Measurements from ENCODE around the gene SOAT1.

The SOAT1 gene

GRCh38 chr1:179329862-179330261 lies 36.3 kb downstream of the SOAT1 start:
- no peak overlapping the region for H3K27ac ChIP-seq
- TF ChIP-seq ZFX (IDR thresholded peaks at IDR 0.05) (no peak), CTCF (conservative IDR thresholded peaks at IDR 0.05) (no peak)

DNA sequence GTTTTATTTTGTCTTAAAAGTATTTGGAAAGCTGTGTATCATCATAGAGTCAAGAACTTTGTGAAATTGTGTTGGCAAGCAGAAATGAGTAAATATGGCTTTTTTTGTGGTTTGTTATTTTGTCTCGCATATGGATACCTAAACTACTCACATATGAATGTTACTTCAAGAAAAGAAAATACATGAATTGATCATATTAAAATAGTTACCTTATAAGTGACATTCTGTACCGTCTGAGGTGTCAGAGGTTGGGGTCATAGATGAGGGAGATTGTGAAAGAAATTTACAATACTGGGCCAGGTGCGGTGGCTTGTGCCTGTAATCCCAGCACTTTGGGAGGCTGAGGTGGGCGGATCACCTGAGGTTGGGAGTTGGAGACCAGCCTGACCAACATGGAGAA lies 40.8 kb downstream of the SOAT1 start:
- H3K27ac ChIP-seq: no peak overlapping the region
- TF ChIP-seq CTCF (conservative IDR thresholded peaks at IDR 0.05) (no peak), ZFX (IDR thresholded peaks at IDR 0.05) (no peak)

- H3K27ac ChIP-seq: no peak overlapping the region
- TF ChIP-seq CTCF (conservative IDR thresholded peaks at IDR 0.05): no peak
- no peak for TF ChIP-seq ZFX (IDR thresholded peaks at IDR 0.05)
These were observed 43.7 kb downstream of the SOAT1 start for GRCh38 chr1:179337288-179337687.

DNA sequence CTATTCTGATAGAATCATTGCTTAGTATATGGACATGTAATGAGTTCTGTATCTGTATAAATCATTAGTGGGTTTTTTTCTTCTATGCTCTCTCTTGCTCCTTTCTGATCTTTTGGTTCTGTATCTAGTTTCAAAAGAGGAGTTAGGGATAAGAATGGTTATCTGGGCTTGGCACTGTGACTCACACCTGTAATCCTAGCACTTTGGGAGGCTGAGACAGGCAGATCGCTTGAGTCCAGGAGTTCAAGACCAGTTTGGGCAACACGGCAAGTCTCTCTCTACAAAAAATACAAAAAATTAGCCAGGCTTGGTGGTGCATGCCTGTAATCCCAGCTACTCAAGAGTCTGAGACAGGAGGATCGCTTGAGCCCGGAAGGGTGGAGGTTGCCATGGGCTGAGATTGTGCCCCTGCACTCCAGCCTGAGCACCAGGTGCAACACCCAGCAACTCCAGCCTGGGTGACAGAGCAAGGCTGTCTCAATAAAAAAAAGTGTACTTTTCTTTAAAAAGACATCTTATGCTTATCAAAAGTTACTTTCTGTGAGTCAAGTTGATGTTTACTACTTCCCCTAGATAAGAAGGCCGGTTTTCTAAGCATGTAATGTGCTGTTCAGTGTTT lies 44.5 kb downstream of the SOAT1 start:
- no peak overlapping the region for H3K27ac ChIP-seq
- TF ChIP-seq ZFX (IDR thresholded peaks at IDR 0.05): no peak
- no peak for TF ChIP-seq CTCF (conservative IDR thresholded peaks at IDR 0.05)

- TF ChIP-seq CTCF (conservative IDR thresholded peaks at IDR 0.05): no peak
- no peak overlapping the region for H3K27ac ChIP-seq
These were observed 47.3 kb downstream of the SOAT1 start for GRCh38 chr1:179340918-179341317.

- H3K27ac ChIP-seq: no peak overlapping the region
- TF ChIP-seq CTCF (conservative IDR thresholded peaks at IDR 0.05) (no peak), ZFX (IDR thresholded peaks at IDR 0.05) (no peak)
These were observed 48.4 kb downstream of the SOAT1 start for GRCh38 chr1:179341943-179342547.

DNA sequence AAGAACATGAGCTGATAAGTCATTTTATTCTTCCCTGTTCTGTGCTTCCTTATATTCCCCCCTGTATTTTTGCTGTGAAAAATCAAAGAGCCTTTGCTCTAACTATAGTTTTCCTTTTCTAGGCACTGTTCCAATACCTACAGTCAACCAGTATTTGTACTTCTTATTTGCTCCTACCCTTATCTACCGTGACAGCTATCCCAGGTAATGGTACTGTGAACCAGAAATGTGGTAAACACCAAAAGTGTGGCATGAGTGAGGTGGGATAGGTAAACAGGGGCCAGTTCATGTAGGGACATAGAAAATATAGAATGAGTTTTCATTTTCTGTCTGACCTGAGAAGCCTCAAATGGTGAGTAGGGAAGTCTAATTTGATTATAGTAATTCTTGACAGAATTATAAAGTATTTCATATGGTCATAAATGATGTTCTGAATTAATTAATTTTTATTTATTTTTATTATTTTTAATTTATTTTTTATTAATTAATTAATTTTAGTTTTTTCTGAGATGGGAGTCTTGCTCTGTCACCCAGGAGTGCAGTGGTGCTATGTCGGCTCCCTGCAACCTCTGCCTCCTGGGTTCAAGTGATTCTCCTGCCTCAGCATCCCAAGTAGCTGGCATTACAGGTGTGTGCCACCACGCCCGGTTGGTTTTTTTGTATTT lies 49.3 kb downstream of the SOAT1 start:
- no peak overlapping the region for H3K27ac ChIP-seq
- TF ChIP-seq ZFX (IDR thresholded peaks at IDR 0.05): no peak
- no peak for TF ChIP-seq CTCF (conservative IDR thresholded peaks at IDR 0.05)

Data from C4-2B (cell line).